Stimulated activated CD8-positive, alpha-beta memory T cell treated with anti-CD3 and anti-CD28 coated beads, Interleukin-4, amount 100 ng/mL, for 1 hour (primary cell): ENCODE measurements around the gene TMEM217.

Experiments
- DNase-seq, 2 donors: peaks; one replicate each; pipeline ENCODE4 v3.0.0-alpha.2; 2020; ENCODE audit warnings: low read depth in 2 of 2, low spot score in 1 of 2

Gene TMEM217

GRCh38 chr6:37280162-37280887 lies 22.4 kb upstream of the TMEM217 start:
- no peak for DNase-seq

- no peak for DNase-seq
These were observed 21.6 kb upstream of the TMEM217 start for GRCh38 chr6:37279366-37280134.

GRCh38 chr6:37277001-37277409 lies 19.1 kb upstream of the TMEM217 start:
- no peak for DNase-seq

- DNase-seq = no peak
These were observed 17.4 kb upstream of the TMEM217 start for GRCh38 chr6:37275350-37275749.

GRCh38 chr6:37273690-37274089 lies 15.7 kb upstream of the TMEM217 start:
- DNase-seq = no peak

GRCh38 chr6:37272834-37273566 lies 15.1 kb upstream of the TMEM217 start:
- DNase-seq = no peak

GRCh38 chr6:37269105-37269504 lies 11.2 kb upstream of the TMEM217 start:
- DNase-seq = no peak

GRCh38 chr6:37265860-37266259 lies 7.9 kb upstream of the TMEM217 start:
- no peak for DNase-seq

- DNase-seq = no peak
These were observed 7.1 kb upstream of the TMEM217 start for GRCh38 chr6:37265001-37265400.

- DNase-seq = no peak
These were observed 4.6 kb upstream of the TMEM217 start for GRCh38 chr6:37262446-37263026.

GRCh38 chr6:37261198-37261597 lies 3.3 kb upstream of the TMEM217 start:
- no peak for DNase-seq

GRCh38 chr6:37260444-37260843 lies 2.5 kb upstream of the TMEM217 start:
- no peak for DNase-seq

GRCh38 chr6:37260040-37260439 lies 2.1 kb upstream of the TMEM217 start:
- no peak for DNase-seq

GRCh38 chr6:37259191-37259590 lies 1.2 kb upstream of the TMEM217 start:
- DNase-seq = no peak

GRCh38 chr6:37258405-37259105 lies 611 bp upstream of the TMEM217 start:
- no peak for DNase-seq

GRCh38 chr6:37257320-37257633 lies 667 bp downstream of the TMEM217 start:
- no peak for DNase-seq

- no peak for DNase-seq
These were observed 1.1 kb downstream of the TMEM217 start for GRCh38 chr6:37256692-37257319.

GRCh38 chr6:37254881-37255280 lies 3.1 kb downstream of the TMEM217 start:
- DNase-seq = no peak

- no peak for DNase-seq
These were observed 4.4 kb downstream of the TMEM217 start for GRCh38 chr6:37253486-37254007.

GRCh38 chr6:37251211-37251780 lies 6.6 kb downstream of the TMEM217 start:
- DNase-seq = no peak
